T-helper 17 cell (primary cell): ENCODE measurements around the gene TMEM147. TPM values are rescaled to one million over a fixed set of nuclear protein-coding genes. Genes with fewer than 3 reads are reported as not detected.

Source experiments
- ATAC-seq: fragments of 150-1000 bp; cut with Tn5 transposase; 2 replicates; pipeline ENCODE4 v1.10.0; 2021; ENCODE audit warnings: mild to moderate bottlenecking, moderate library complexity
- DNase-seq, 3 donors: peaks; one replicate each; pipeline versions ENCODE4 v3.0.0 to v3.0.0-alpha.2; 2020 to 2021
- H3K9me3 ChIP-seq: one replicate; pipeline ENCODE4 v1.7.0; 2013; ENCODE audit warnings: low read length, mild to moderate bottlenecking; ENCODE audit not compliant: control insufficient read depth, poor library complexity, severe bottlenecking
- H3K27ac Mint-ChIP-seq: one replicate; pipeline ENCODE4 v1.8.0; 2022; ENCODE audit warnings: mild to moderate bottlenecking, moderate library complexity, mixed read lengths
- H3K27me3 Mint-ChIP-seq: one replicate; pipeline ENCODE4 v1.8.0; 2022; ENCODE audit warnings: mixed read lengths
- H3K36me3 Mint-ChIP-seq: one replicate; pipeline ENCODE4 v1.8.0; 2022; ENCODE audit warnings: low read depth, mixed read lengths
- H3K4me1 Mint-ChIP-seq: one replicate; pipeline ENCODE4 v1.8.0; 2022; ENCODE audit warnings: mild to moderate bottlenecking, mixed read lengths
- H3K4me3 Mint-ChIP-seq: one replicate; pipeline ENCODE4 v1.8.0; 2022; ENCODE audit warnings: mild to moderate bottlenecking, moderate library complexity, mixed read lengths
- total RNA-seq, 4 donors: library from RNA in 2 of 4; stranded (reverse) in 2 of 4; gene quantifications; one replicate each; pipeline ENCODE4 v1.2.3 and lab custom pipeline; 2022 to 2026

Gene TMEM147
- total RNA-seq, 2 donors from 2014 or later, result 30.5 to 37.0 TPM

DNA sequence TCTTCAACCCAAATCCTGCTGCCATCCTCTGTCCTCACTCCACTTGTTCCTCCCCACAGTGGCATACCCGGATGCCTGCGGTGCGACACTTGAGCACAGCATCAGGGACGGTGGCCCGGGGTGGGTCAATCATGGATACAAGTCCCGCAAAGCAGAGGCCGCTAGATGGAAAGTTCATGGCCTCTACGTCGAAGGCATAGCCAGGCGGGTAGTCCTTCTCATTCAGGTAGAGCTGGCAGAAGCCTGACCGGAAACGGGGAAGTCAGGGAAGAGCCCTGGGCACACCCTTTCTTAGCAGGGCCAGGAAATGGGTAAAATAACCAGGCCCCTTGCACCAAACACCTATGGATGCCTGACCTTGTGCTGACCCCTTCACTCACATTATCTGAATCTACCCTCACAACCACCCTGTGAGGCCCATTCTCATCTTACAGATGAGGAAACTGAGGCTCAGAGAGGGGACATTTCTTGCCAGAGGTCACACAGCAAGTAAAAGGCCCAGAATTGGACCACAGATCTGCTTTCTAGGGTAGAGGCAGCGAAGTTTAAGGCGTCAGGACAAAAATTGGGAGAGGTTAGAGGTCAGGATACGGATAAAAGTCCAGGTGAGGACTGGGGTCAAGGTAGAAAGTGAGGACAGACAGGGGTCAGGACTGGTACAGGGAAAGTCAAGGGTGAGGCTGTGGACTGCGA, 11.6 kb downstream of the TMEM147 start:
- peaks cover 8% of the 10 kb centered on the region for H3K36me3 Mint-ChIP-seq
- ATAC-seq (no peak), DNase-seq (no peak)
- H3K27me3 Mint-ChIP-seq, result peaks cover 28% of the 10 kb centered on the region
- H3K4me1 Mint-ChIP-seq, result peaks cover 20% of the 10 kb centered on the region
- peak overlapping the region; percentile 27 for H3K27ac Mint-ChIP-seq
- H3K4me3 Mint-ChIP-seq, result peak overlapping the region; percentile 79
- H3K9me3 ChIP-seq, result no peaks in the 10 kb centered on the region

DNA sequence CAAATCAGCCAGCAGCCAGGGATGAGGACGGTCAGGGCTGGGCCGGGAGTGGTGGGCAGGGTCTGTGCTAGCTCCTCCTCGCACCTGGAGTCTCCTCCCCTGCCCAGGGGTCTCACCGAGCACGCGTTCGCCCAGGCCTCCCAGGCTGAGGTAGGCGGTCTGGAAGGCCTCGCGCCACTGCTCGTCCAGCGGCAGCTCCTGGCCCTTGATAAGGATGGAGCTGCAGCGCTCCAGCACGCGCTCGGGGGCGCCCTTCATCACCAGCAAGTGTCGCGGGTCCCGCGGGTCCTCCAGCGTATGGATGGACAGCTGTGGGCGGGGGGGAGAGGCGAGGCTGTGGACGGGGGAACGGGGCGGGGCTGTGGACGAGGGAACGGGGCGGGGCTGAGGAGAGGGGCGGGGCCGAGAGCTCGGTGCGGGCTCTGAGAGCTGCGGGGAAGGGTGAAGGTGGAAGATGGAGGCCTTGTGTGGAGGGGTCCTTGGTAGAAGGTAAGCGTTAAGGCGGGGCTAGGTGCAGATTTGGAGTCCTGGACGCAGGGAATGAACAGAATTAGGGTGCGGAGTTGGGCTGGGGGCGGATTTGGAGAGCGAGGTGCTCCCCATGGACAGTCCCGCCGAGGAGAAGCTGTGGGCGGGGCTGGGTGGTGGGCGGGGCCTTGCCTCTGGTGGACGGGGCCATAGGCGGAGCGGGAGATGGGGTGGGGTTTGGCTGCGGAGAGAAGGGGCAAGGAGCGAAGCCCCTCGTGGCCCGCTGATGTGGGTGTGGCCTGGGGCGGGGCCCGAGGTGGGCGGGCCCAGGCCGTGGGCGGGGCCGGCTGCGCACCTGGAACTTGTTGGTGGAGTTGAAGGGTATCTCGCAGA, 12.3 kb downstream of the TMEM147 start:
- Mint-ChIP-seq H3K4me3 (peak overlapping the region; percentile 79), H3K27ac (no peak overlapping the region), H3K36me3 (peaks cover 13% of the 10 kb centered on the region), H3K4me1 (peaks cover 22% of the 10 kb centered on the region), H3K27me3 (peaks cover 36% of the 10 kb centered on the region)
- H3K9me3 ChIP-seq, result no peaks in the 10 kb centered on the region
- ATAC-seq (peak; percentile 73), DNase-seq (peak; percentile 25 to 43 (median 40))

DNA sequence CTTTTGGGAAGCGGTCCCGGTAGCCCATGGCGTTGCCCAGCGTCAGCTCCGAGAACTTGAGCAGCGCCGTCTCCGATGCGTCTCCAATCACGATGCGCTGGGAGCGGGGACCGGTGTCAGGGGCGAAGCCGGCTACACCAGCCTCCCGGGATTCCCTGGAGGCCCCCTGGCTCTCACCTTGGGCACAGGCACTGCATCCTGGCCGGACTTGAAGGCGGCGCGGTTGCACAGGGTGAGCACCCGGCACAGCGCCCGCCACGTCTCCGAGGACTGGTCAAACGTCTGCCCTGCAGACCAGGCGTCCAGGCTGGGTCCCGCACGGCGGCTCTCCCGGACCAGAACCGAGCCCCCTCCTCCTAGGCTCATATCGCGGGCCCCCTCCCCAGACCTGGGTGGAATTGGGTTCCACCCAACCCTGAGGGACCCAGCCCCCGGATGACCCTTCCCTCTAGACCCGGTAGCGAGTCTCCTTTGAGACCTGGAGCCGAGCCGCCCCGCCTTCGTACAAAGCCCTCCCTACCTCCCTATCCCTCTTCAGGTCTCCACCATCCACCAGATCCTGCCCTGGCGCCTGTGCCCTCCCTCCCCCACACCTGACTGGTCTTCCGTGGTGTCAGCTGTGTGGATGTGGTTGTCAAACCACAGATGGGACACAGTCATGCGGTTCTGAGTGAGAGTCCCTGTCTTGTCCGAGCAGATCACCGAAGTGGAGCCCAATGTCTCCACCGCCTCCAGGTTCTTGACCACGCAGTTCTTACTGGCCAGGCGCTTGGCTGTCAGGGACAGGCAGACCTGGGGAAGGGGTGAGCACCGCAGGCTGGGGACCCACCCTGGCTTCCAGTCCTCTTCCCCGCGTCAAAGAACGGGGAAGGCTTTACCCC, 13.2 kb downstream of the TMEM147 start:
- H3K4me3 Mint-ChIP-seq, result peak overlapping the region; percentile 7
- peaks cover 13% of the 10 kb centered on the region for H3K36me3 Mint-ChIP-seq
- H3K27ac Mint-ChIP-seq, result no peak overlapping the region
- no peak for DNase-seq
- H3K9me3 ChIP-seq, result no peaks in the 10 kb centered on the region
- ATAC-seq, result no peak
- peaks cover 19% of the 10 kb centered on the region for H3K4me1 Mint-ChIP-seq
- peaks cover 39% of the 10 kb centered on the region for H3K27me3 Mint-ChIP-seq

DNA sequence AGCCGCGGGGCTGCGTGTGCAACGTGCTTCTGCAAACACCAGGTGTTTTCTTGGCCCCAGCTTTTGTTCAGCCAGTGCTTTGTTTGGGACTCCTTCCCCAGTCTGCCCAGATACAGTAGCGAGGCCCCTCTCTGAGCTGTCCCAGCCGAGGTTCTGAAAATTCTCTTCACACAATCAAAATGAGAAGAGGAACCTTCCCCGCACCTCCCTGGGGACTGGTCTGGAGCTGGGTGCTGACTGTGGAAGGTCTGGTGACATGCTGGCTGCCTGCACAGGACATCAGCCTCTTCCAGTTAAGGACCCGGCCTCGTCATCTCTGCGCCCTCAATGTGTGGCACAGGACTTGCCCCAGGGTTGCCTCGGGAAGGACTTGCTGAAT, 13.8 kb downstream of the TMEM147 start:
- Mint-ChIP-seq H3K4me3 (peak overlapping the region; percentile 7), H3K27ac (no peak overlapping the region)

DNA sequence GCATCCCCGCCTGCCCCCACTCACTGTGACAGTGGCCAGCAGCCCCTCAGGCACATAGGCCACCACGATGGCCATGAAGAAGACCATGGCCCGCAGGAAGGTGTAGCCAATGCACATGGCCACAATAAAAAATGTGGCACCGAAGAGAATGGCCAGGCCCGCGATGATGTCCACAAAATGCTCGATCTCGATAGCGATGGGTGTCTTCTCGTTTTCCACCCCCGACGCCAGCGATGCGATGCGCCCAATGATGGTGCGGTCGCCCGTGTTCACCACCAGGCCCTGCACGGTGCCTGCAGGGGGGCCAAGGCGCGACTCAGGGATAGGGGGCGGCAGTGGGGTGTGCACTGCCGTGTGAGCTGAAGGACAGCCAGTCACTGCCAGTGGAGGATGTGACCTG, 14.4 kb downstream of the TMEM147 start:
- ATAC-seq, result no peak
- H3K27ac Mint-ChIP-seq, result no peak overlapping the region
- no peak for DNase-seq
- peaks cover 47% of the 10 kb centered on the region for H3K27me3 Mint-ChIP-seq
- H3K4me1 Mint-ChIP-seq, result peaks cover 19% of the 10 kb centered on the region
- H3K9me3 ChIP-seq, result no peaks in the 10 kb centered on the region
- no peak overlapping the region for H3K4me3 Mint-ChIP-seq
- peaks cover 13% of the 10 kb centered on the region for H3K36me3 Mint-ChIP-seq

More for the DNA sequence above, 13.8 kb downstream of the TMEM147 start:
- H3K27me3 Mint-ChIP-seq, result peaks cover 41% of the 10 kb centered on the region
- H3K9me3 ChIP-seq, result no peaks in the 10 kb centered on the region
- ATAC-seq, result no peak
- no peak for DNase-seq
- peaks cover 19% of the 10 kb centered on the region for H3K4me1 Mint-ChIP-seq
- H3K36me3 Mint-ChIP-seq, result peaks cover 13% of the 10 kb centered on the region

DNA sequence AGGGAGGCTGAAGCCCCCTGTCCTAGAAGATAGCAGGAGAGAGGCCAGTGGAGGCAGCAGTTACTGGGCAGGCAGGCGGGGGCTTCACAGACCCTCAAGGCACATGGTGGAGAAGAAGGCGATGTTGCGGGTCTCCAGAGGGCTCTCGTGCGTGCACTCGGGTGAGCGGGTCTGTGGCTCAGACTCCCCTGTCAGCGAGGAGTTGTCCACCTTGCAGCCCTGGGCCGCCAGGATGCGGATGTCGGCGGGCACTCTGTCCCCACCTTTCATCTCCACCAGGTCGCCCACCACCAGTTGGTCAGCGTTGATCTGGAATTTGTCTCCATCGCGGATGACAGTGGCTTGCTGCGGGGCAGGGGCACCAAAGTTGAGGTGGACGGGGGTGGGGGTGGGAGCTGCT, 14.8 kb downstream of the TMEM147 start:
- DNase-seq, result no peak
- H3K27ac Mint-ChIP-seq, result no peak overlapping the region
- peaks cover 19% of the 10 kb centered on the region for H3K4me1 Mint-ChIP-seq
- H3K9me3 ChIP-seq, result no peaks in the 10 kb centered on the region
- H3K4me3 Mint-ChIP-seq, result no peak overlapping the region
- ATAC-seq, result no peak
- peaks cover 51% of the 10 kb centered on the region for H3K27me3 Mint-ChIP-seq
- peaks cover 13% of the 10 kb centered on the region for H3K36me3 Mint-ChIP-seq

DNA sequence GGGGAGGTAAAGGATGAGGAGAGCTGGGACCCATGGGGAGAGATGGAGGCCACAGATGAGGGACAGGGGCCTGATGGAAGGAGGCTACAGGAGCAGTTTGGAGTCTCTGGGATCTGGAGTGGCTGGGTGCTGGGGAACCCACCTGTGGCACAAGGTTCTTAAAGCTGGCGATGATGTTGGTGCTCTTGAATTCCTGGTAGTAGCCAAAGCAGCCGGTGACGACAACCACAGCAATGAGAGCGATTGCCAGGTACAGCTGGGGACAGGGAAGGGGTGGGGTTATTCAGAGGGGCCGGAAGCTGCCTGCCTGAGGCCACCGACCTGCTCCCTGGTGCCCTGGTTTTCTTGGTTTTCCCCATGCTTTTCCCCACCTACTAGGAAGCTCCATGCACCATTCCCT, 15.3 kb downstream of the TMEM147 start:
- Mint-ChIP-seq H3K27ac (no peak overlapping the region), H3K4me3 (no peak overlapping the region), H3K27me3 (peaks cover 55% of the 10 kb centered on the region), H3K4me1 (peaks cover 19% of the 10 kb centered on the region), H3K36me3 (peaks cover 13% of the 10 kb centered on the region)
- H3K9me3 ChIP-seq, result no peaks in the 10 kb centered on the region
- DNase-seq (no peak), ATAC-seq (no peak)

DNA sequence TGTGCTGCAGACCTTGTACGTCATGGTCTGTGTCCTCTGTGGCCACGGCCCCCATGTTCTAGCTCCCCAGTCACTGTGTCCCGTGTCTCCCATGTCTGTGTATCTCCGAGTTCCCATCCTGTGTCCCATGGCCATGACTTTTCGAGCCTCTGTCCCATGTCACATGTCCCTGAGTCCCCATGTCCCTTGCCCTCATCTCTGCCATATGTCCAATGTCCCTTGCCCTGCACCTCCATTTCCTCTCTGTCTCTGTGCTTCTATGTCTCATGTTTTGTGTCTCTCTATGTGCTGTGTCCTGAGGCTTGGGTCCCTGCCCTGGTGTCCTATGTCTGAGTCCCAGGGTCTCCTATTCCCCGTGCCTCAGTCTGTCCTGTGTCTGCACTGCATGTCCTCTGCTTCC, 16.0 kb downstream of the TMEM147 start:
- H3K4me3 Mint-ChIP-seq, result peak overlapping the region; percentile 31
- peaks cover 17% of the 10 kb centered on the region for H3K4me1 Mint-ChIP-seq
- peaks cover 13% of the 10 kb centered on the region for H3K36me3 Mint-ChIP-seq
- no peak overlapping the region for H3K27ac Mint-ChIP-seq
- ATAC-seq (no peak), DNase-seq (no peak)
- H3K27me3 Mint-ChIP-seq, result peaks cover 56% of the 10 kb centered on the region
- H3K9me3 ChIP-seq, result no peaks in the 10 kb centered on the region

DNA sequence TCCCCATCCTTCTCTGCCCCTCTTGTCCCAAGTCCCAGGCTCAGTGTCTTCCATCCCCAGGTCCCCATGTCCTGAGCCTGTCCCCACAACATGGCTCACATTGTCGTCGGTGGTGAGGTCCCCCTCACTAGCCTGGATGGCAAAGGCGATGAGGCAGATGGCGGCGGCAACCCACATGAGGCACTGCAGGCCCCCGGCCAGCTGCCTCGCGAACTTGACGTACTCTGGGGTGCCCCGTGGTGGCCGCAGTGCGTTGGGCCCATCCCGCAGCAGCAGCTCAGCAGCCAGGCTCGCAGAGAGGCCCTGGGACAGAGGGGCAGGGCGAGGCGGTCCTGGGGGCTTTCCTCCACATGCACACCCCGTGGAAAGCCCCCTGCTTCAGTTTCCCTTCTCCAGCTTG, 16.9 kb downstream of the TMEM147 start:
- Mint-ChIP-seq H3K27ac (no peak overlapping the region), H3K4me3 (no peak overlapping the region), H3K27me3 (peaks cover 63% of the 10 kb centered on the region), H3K4me1 (peaks cover 14% of the 10 kb centered on the region), H3K36me3 (peaks cover 13% of the 10 kb centered on the region)
- no peaks in the 10 kb centered on the region for H3K9me3 ChIP-seq
- ATAC-seq, result no peak
- DNase-seq, result no peak

DNA sequence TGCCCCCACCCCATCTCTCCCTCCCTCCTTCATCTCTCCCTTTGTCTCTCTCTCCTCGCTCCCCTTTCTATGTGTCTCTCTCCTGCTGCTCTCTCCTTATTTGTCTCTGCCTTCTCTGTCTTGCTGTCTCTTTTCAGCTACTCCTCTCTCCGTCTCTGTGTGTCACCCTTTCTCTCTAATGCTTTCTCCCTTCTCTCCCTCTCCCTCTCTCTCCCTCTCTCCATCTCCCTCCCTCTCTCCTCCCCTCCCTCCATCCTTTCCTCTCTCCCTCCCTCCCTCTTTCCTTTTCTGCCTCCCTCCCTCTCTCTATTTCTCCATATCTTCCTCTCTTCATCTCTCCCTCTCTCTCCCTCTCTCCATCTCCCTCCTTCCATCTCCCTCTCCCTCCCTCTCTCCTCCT, 17.4 kb downstream of the TMEM147 start:
- H3K9me3 ChIP-seq, result no peaks in the 10 kb centered on the region
- Mint-ChIP-seq H3K4me3 (no peak overlapping the region), H3K27me3 (peaks cover 64% of the 10 kb centered on the region), H3K36me3 (peaks cover 13% of the 10 kb centered on the region), H3K4me1 (peaks cover 14% of the 10 kb centered on the region), H3K27ac (no peak overlapping the region)
- DNase-seq (no peak), ATAC-seq (no peak)

DNA sequence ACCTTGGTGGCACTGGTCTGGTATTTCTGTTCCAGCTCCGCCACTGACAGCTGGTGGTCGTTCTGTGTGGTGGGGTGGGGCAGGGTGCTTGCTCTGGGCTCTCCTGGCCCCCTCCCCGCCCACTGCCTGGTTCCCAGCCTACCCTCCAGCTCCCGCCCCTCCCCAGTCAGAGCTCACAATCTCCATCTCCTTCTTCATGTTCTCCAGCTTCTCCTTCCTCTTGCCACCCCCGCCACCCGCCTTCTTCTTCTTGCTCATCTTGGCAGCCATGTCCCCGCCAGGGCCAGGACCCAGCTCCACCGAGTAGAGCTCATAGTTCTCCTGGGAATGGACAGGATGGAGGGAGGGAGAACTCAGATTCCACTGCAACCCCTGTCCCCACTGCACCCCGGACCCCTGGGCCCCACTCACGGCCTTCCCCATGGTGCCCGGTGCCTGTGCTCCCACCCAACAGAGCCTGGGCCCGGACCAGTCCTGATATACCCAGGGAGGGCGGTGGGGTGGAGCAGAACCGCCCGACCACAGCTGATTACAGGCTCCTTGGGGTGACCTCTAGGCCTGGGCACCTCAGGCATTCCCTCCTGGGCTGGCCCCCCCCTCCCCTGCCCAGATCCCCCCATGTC, 17.9 kb downstream of the TMEM147 start, which contains the start of gene ATP4A:
Gene ATP4A (minus strand): TSS at position 452 of the 623 bp plus-strand sequence. CDS start 29 bp downstream, at position 423.
- Mint-ChIP-seq H3K4me1 (peaks cover 14% of the 10 kb centered on the region), H3K27me3 (peaks cover 67% of the 10 kb centered on the region), H3K36me3 (peaks cover 11% of the 10 kb centered on the region), H3K27ac (no peak within 1 kb of the TSS), H3K4me3 (no peak within 1 kb of the TSS)
- no peak for ATAC-seq
- no peak for DNase-seq
- no peaks in the 10 kb centered on the region for H3K9me3 ChIP-seq

DNA sequence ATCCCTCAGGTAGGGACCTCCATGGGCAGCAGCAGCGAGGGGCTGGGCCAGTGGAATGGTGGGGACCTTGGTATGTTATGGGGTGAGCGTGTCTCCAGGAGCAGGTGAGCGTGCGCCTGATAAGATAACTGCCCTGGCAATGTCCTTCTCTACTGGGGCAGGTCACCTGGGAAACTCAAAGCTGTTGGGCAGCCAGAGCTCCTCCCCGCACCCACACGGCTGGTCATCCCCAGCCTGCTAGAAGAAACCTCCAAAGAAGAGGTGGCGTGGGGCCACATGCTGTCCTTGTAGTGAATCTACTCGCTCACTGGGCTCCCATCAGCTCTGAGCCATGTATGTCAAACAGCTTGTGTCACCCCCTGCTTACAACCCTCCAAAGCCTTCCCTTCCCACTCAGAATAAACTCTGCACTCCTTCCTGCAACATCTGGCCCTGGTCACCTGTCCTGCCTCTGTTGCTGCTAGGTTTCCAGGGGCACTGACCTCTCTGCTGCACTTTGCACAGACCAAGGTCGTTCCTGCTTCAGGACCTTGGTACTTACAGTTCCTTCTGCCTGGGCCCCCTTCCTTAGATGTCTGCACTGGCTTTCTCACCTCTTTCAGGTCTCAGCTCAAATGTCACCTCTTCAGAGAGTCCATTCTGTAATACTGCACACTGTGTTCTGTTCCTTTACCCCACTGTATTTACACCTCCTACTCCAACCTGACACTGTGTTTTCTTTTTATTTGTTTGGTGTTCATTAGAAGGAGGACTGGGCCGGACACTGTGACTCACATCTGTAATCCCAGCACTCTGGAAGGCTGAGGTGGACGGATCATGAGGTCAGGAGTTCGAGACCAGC, 19.8 kb downstream of the TMEM147 start:
- Mint-ChIP-seq H3K36me3 (peaks cover 11% of the 10 kb centered on the region), H3K4me1 (peaks cover 9% of the 10 kb centered on the region), H3K4me3 (no peak overlapping the region), H3K27me3 (peaks cover 64% of the 10 kb centered on the region), H3K27ac (no peak overlapping the region)
- H3K9me3 ChIP-seq, result no peaks in the 10 kb centered on the region
- no peak for ATAC-seq
- DNase-seq, result no peak
